K562 (cell line): ENCODE results near the gene RETN. TPM values are rescaled to one million over a fixed set of nuclear protein-coding genes. Genes with fewer than 3 reads are reported as not detected.
A peak's percentile ranks its signal among the peaks of the same experiment; 100 is the strongest.

ENCODE experiments used
- CTCFL ChIP-seq: IDR thresholded peaks from 2 replicates; pipeline ENCODE4 v1.6.1; 2011; ENCODE audit warnings: borderline replicate concordance, low read depth, mild to moderate bottlenecking, moderate library complexity, low read length; ENCODE audit not compliant: insufficient read depth, poor library complexity, severe bottlenecking
- HNRNPH1 ChIP-seq: fragments of 200-400 bp; formaldehyde crosslinking; optimal IDR thresholded peaks from 2 replicates; pipeline ENCODE3; 2017; ENCODE audit warnings: low read depth, mild to moderate bottlenecking, low read length, moderate library complexity
- HNRNPLL ChIP-seq: fragments of 200-400 bp; formaldehyde crosslinking; IDR thresholded peaks from 2 replicates; pipeline ENCODE4 v1.6.1; 2017; ENCODE audit warnings: low read length, low read depth, mild to moderate bottlenecking; ENCODE audit not compliant: poor library complexity, severe bottlenecking
- KLF16 ChIP-seq: IDR thresholded peaks from 2 replicates; pipeline ENCODE4 v1.6.1; 2016; ENCODE audit warnings: antibody characterized with exemption
- MTA3 ChIP-seq: fragments of 450-650 bp; formaldehyde crosslinking; IDR thresholded peaks from 2 replicates; pipeline ENCODE4 v1.6.1; 2017; ENCODE audit warnings: mild to moderate bottlenecking, borderline replicate concordance
- SP1 ChIP-seq: sonication (generic); formaldehyde crosslinking; IDR thresholded peaks from 2 replicates; pipeline ENCODE4 v1.8.1; 2022; ENCODE audit warnings: mild to moderate bottlenecking, missing genetic modification reagents
- TOE1 ChIP-seq, 2 experiments: fragments of 450-650 bp in 1 of 2; sonication (generic) in 1 of 2; formaldehyde crosslinking in 1 of 2; IDR thresholded peaks; 2 replicates each; pipeline versions ENCODE4 v1.7.1 to v1.8.0; 2016 to 2022; ENCODE audit warnings: borderline replicate concordance in 2 of 2, mild to moderate bottlenecking in 2 of 2, antibody characterized with exemption in 1 of 2, inconsistent platforms in 1 of 2, low read depth in 1 of 2, missing genetic modification reagents in 1 of 2, moderate library complexity in 1 of 2
- ZBTB40 ChIP-seq, 2 experiments: fragments of 450-650 bp in 1 of 2; sonication (generic) in 1 of 2; formaldehyde crosslinking in 1 of 2; IDR thresholded peaks; 2 replicates each; pipeline versions ENCODE4 v1.7.1 to v1.9.0; 2016 to 2022; ENCODE audit warnings: inconsistent platforms in 1 of 2, mild to moderate bottlenecking in 1 of 2, missing genetic modification reagents in 1 of 2
- ZNF282 ChIP-seq: sonication (generic); formaldehyde crosslinking; IDR thresholded peaks from 2 replicates; pipeline ENCODE4 v1.8.1; 2023; ENCODE audit warnings: missing genetic modification reagents
- ZNF431 ChIP-seq: sonication (generic); formaldehyde crosslinking; IDR thresholded peaks from 2 replicates; pipeline ENCODE4 v1.8.0; 2022; ENCODE audit warnings: mild to moderate bottlenecking, missing genetic modification reagents
- ZNF511 ChIP-seq: sonication (generic); formaldehyde crosslinking; IDR thresholded peaks from 2 replicates; pipeline ENCODE4 v1.8.0; 2022; ENCODE audit warnings: mild to moderate bottlenecking, missing genetic modification reagents
- polyA plus RNA-seq, 8 experiments: library from polyadenylated mRNA; depleted of rRNA in 4 of 8; stranded (reverse) in 5 of 8; unstranded in 3 of 8; fragments of >200 nt; fragmentation: Nextera tagmentation in 2 of 8; fragmentation: Illumina TruSeq in 1 of 8; extraction: Ambion mirVana in 2 of 8; extraction: Trizol in 1 of 8; gene quantifications; 2 replicates each; pipeline versions ENCODE4 v1.2.1 to v1.2.3, GENCODE V29; 2011 to 2014; ENCODE audit warnings: inconsistent platforms in 1 of 8, missing spikeins in 1 of 8
- total RNA-seq, 7 experiments: library from RNA; depleted of rRNA in 6 of 7; stranded (reverse); fragments of >200 nt in 6 of 7; fragmentation: Illumina TruSeq in 2 of 7; extraction: Trizol in 2 of 7; gene quantifications; 2 replicates each; pipeline versions ENCODE4 v1.2.1 to v1.2.3, GENCODE V29; 2011 to 2021; ENCODE audit warnings: low replicate concordance in 1 of 7

RETN gene
- total and polyA plus RNA-seq, 9 of the 15 experiments (the other 6 are each of a cell fraction or from before 2014, with no cell fraction given): not detected

- TF ChIP-seq ZBTB40 (IDR thresholded peaks at IDR 0.05): peak; percentile 85
- no peak for TF ChIP-seq ZBTB40 (CRISPR knock-in tag; IDR thresholded peaks at IDR 0.05)
- no peak for TF ChIP-seq CTCFL
- no peak for TF ChIP-seq SP1 (CRISPR knock-in tag)
- no peak for TF ChIP-seq KLF16
- no peak for TF ChIP-seq ZNF431
- no peak; the same call in 1 of the 2 replicates for TF ChIP-seq MTA3
- TF ChIP-seq ZNF282 (CRISPR knock-in tag): no peak
- no peak for TF ChIP-seq HNRNPLL
- TF ChIP-seq HNRNPH1: no peak
- 0 out of 2 replicates have a peak, but pooled peaks have one; percentile 33 for TF ChIP-seq ZNF511
- TF ChIP-seq TOE1 (IDR thresholded peaks at IDR 0.05; ENCODE audit: borderline replicate concordance): no peak
- TF ChIP-seq TOE1 (CRISPR knock-in tag; IDR thresholded peaks at IDR 0.05; ENCODE audit: borderline replicate concordance, low read depth): no peak
Observed at GRCh38 chr19:7637374-7638256, 31.2 kb upstream of the RETN start (continued).
